OCI-LY1 (cell line): ENCODE measurements around the gene HNF1A.

Source experiments
- H2AFZ ChIP-seq: fragments of 200-600 bp; sonication (generic), shearing (Covaris generic); 2 replicates; pipeline ENCODE4 v1.6.0; 2014; ENCODE audit warnings: antibody characterized with exemption, mild to moderate bottlenecking, low read length
- H3F3A ChIP-seq: fragments of 200-600 bp; sonication (generic), shearing (Covaris generic); 2 replicates; pipeline ENCODE4 v1.6.0; 2014; ENCODE audit warnings: mild to moderate bottlenecking, antibody characterized with exemption, low read length, moderate library complexity; ENCODE audit not compliant: insufficient read depth
- H3K27ac ChIP-seq: fragments of 200-600 bp; sonication (generic); 2 replicates; pipeline ENCODE4 v1.5.1; 2014; ENCODE audit warnings: low read length, mixed run types, mild to moderate bottlenecking, low read depth; ENCODE audit not compliant: poor library complexity, severe bottlenecking
- H3K27me3 ChIP-seq: fragments of 200-600 bp; sonication (generic); 2 replicates; pipeline ENCODE4 v1.6.0; 2014; ENCODE audit warnings: antibody characterized with exemption, mild to moderate bottlenecking, low read length, moderate library complexity; ENCODE audit not compliant: insufficient read depth
- H3K36me3 ChIP-seq: fragments of 200-600 bp; sonication (generic); 2 replicates; pipeline ENCODE4 v1.6.1; 2014; ENCODE audit warnings: mild to moderate bottlenecking, antibody characterized with exemption, low read length, moderate library complexity, mixed read lengths; ENCODE audit not compliant: insufficient read depth
- H3K4me1 ChIP-seq: fragments of 200-600 bp; sonication (generic); 2 replicates; pipeline ENCODE4 v1.5.1; 2014; ENCODE audit warnings: mild to moderate bottlenecking, low read length, moderate library complexity; ENCODE audit not compliant: insufficient read depth, severe bottlenecking
- H3K4me2 ChIP-seq: fragments of 200-600 bp; sonication (generic), shearing (Covaris generic); 2 replicates; pipeline ENCODE4 v1.6.1; 2014; ENCODE audit warnings: low read length
- H3K4me3 ChIP-seq: fragments of 200-600 bp; sonication (generic); 2 replicates; pipeline ENCODE4 v1.5.1; 2014; ENCODE audit warnings: low read length, low read depth, mild to moderate bottlenecking, mixed read lengths; ENCODE audit not compliant: poor library complexity, severe bottlenecking
- H3K79me2 ChIP-seq: fragments of 200-600 bp; shearing (Covaris generic); 2 replicates; pipeline ENCODE4 v1.6.1; 2016; ENCODE audit warnings: mixed run types, low read length, mixed read lengths; ENCODE audit not compliant: insufficient read depth
- H3K9ac ChIP-seq: fragments of 200-600 bp; sonication (generic), shearing (Covaris generic); 2 replicates; pipeline ENCODE4 v1.6.1; 2014; ENCODE audit warnings: mild to moderate bottlenecking, low read length, mixed read lengths
- H3K9me2 ChIP-seq: fragments of 200-600 bp; sonication (generic), shearing (Covaris generic); 2 replicates; pipeline ENCODE4 v1.6.1; 2014; ENCODE audit warnings: low read depth, mild to moderate bottlenecking, low read length, mixed read lengths
- H3K9me3 ChIP-seq: fragments of 200-600 bp; shearing (Covaris generic); 2 replicates; pipeline ENCODE4 v1.6.1; 2014; ENCODE audit warnings: low read length, mixed read lengths
- H4K20me1 ChIP-seq: fragments of 200-600 bp; sonication (generic), shearing (Covaris generic); 2 replicates; pipeline ENCODE4 v1.6.0; 2016; ENCODE audit warnings: mild to moderate bottlenecking, low read length; ENCODE audit not compliant: insufficient read depth
- EZH2 ChIP-seq: fragments of 200-600 bp; sonication (generic), shearing (Covaris generic); IDR thresholded peaks from 2 replicates; pipeline ENCODE4 v1.8.0; 2017; ENCODE audit warnings: borderline replicate concordance, mixed run types, mild to moderate bottlenecking, antibody characterized with exemption, low read length, moderate library complexity, mixed read lengths
- TF ChIP-seq, protein P1 (sequence below): fragments of 200-600 bp; sonication (generic), shearing (Covaris generic); IDR thresholded peaks from 2 replicates; pipeline ENCODE4 v1.5.1; 2017; ENCODE audit warnings: mild to moderate bottlenecking, antibody characterized with exemption, low read length, moderate library complexity, mixed read lengths

The HNF1A gene

DNA sequence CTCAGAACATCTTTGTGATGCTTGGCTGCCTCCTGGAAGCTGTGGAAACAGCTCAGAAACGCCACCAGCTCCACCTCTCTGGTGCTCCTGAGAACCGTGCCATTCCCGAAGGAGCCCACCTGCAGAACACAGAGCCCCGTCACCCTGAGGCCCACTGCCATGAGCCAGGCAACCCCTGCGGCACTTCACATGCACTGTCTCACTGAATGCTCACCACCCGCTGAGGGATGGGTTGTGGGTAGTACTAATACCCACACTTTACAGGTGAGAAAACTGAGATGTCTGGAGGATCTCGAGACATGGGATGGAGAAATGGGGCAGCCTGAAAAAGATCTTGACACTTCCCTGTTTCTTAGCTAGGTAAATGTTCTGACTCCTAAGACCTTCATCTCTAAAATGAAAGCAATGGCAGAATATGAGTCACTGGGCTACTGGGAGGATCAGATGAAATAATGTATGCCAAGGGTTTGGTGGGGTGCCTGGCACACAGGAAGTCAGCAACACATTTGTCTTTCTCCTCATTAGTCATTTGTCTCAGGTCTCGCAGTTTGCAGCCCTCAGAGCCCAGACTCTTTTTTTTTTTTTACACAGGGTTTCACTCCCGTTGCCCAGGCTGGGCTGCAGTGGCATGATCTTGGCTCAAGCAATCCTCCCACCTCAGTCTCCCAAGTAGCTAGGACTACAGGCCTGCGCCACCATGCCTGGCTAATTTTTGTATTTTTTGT lies 55.4 kb downstream of the HNF1A start:
- no peak overlapping the region for H2AFZ ChIP-seq

DNA sequence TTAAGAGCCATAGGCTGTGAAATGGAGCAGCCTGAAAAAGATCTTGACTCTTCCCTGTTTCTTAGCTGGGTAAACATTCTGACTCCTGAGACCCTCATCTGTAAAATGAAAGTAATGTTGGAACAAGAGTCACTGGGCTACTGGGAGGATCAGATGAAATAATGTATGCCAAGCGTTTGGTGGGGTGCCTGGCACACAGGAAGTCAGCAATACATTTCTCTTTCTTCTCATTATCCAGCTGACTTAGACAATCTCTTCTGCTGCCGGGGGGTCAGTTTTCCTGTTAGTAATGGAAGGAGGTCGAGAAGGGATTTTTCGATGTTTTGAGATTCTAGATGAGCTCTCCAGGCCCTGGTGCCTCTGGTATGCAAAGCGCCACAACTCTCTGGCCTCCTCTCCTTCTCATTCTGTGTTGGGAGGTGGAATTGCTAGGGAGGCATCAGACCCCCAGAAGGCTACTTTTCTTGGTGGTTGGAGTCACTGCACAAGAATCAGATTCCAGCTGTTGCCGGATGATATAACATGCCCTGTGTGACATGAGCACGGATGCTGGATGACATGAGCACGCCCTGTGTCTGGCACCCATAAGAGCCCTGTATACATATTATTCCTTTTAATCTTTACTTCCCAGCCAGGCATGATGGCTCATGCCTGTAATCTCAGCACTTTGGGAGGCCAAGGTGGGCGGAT lies 56.4 kb downstream of the HNF1A start:
- Histone ChIP-seq H3K9me2 (no peaks in the 10 kb centered on the region), H3K27me3 (no peaks in the 10 kb centered on the region; the same call in 1 of the 2 replicates), H3K27ac (no peak overlapping the region), H4K20me1 (no peaks in the 10 kb centered on the region), H3F3A (no peaks in the 10 kb centered on the region), H3K9me3 (no peaks in the 10 kb centered on the region), H3K4me2 (no peak overlapping the region), H3K4me3 (no peak overlapping the region), H3K4me1 (peaks cover 9% of the 10 kb centered on the region), H2AFZ (no peak overlapping the region), H3K9ac (no peak overlapping the region), H3K36me3 (no peaks in the 10 kb centered on the region), H3K79me2 (no peaks in the 10 kb centered on the region)
- TF ChIP-seq, protein P1, sequence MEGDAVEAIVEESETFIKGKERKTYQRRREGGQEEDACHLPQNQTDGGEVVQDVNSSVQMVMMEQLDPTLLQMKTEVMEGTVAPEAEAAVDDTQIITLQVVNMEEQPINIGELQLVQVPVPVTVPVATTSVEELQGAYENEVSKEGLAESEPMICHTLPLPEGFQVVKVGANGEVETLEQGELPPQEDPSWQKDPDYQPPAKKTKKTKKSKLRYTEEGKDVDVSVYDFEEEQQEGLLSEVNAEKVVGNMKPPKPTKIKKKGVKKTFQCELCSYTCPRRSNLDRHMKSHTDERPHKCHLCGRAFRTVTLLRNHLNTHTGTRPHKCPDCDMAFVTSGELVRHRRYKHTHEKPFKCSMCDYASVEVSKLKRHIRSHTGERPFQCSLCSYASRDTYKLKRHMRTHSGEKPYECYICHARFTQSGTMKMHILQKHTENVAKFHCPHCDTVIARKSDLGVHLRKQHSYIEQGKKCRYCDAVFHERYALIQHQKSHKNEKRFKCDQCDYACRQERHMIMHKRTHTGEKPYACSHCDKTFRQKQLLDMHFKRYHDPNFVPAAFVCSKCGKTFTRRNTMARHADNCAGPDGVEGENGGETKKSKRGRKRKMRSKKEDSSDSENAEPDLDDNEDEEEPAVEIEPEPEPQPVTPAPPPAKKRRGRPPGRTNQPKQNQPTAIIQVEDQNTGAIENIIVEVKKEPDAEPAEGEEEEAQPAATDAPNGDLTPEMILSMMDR: no peak
- no peak for TF ChIP-seq EZH2

More for the DNA sequence above, 55.4 kb downstream of the HNF1A start:
- no peak overlapping the region for H3K9ac ChIP-seq
- peaks cover 5% of the 10 kb centered on the region for H3K4me1 ChIP-seq
- TF ChIP-seq, protein P1: no peak
- no peak for TF ChIP-seq EZH2
- H3K9me3 ChIP-seq: no peaks in the 10 kb centered on the region
- no peaks in the 10 kb centered on the region for H4K20me1 ChIP-seq
- no peaks in the 10 kb centered on the region for H3F3A ChIP-seq
- no peaks in the 10 kb centered on the region; the same call in 1 of the 2 replicates for H3K27me3 ChIP-seq
- no peaks in the 10 kb centered on the region for H3K36me3 ChIP-seq
- H3K4me2 ChIP-seq: no peak overlapping the region
- no peak overlapping the region for H3K4me3 ChIP-seq
- no peaks in the 10 kb centered on the region for H3K79me2 ChIP-seq
- no peak overlapping the region for H3K27ac ChIP-seq
- no peaks in the 10 kb centered on the region for H3K9me2 ChIP-seq

DNA sequence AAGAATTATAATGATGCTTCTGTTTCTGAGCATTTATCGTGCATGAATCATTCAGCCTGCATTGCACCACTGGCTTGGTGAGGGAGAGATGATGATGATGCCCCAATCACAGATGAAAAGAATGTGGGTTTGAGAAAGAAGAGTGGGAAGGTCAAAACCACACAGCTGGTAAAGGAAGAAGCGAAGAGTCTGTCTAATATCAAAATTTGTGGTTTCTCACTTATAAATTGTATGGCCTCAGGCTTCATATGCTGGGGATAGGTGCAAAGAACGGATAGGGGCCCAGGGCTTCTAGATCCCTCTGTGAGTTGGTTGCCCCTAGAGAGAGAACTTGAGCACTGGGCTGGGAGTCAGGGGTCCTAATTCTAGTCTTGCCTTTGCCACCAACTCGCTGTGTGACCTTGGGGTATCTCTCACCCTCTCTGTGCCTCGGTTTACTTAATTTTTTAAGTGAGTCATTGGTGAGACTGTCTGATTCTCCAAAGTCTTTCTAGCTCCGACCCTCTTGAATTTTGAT lies 58.5 kb downstream of the HNF1A start:
- no peaks in the 10 kb centered on the region; the same call in 1 of the 2 replicates for H3K27me3 ChIP-seq
- no peaks in the 10 kb centered on the region for H3F3A ChIP-seq
- H3K9ac ChIP-seq: no peak overlapping the region
- H2AFZ ChIP-seq: no peak overlapping the region
- H3K4me2 ChIP-seq: no peak overlapping the region
- TF ChIP-seq, protein P1: no peak
- no peak for TF ChIP-seq EZH2
- H3K9me2 ChIP-seq: no peaks in the 10 kb centered on the region
- no peaks in the 10 kb centered on the region for H4K20me1 ChIP-seq
- H3K36me3 ChIP-seq: no peaks in the 10 kb centered on the region
- H3K4me3 ChIP-seq: no peak overlapping the region
- no peak overlapping the region for H3K27ac ChIP-seq
- H3K9me3 ChIP-seq: no peaks in the 10 kb centered on the region
- peaks cover 9% of the 10 kb centered on the region for H3K4me1 ChIP-seq
- no peaks in the 10 kb centered on the region for H3K79me2 ChIP-seq
